ENCODE results near the gene NTMT1.

NTMT1 gene

GRCh38 chr9:129637673-129638439, 11.9 kb downstream of the NTMT1 start:
- no peak for DNase-seq

GRCh38 chr9:129639034-129639630, 13.2 kb downstream of the NTMT1 start:
- DNase-seq = no peak

GRCh38 chr9:129639756-129640085, 13.8 kb downstream of the NTMT1 start:
- no peak for DNase-seq

GRCh38 chr9:129640086-129640870, 14.3 kb downstream of the NTMT1 start:
- no peak for DNase-seq

- no peak for DNase-seq
Measured at GRCh38 chr9:129640871-129641749, 15.1 kb downstream of the NTMT1 start.

GRCh38 chr9:129641750-129642585, 16.0 kb downstream of the NTMT1 start, which contains the start of gene ASB6:
Gene ASB6 (minus strand): TSS chr9:129642151. CDS start chr9:129641999, 152 bp downstream.
- DNase-seq = peak; percentile 98

- no peak for DNase-seq
Measured at GRCh38 chr9:129643706-129644105, 17.7 kb downstream of the NTMT1 start.

- DNase-seq = no peak
Measured at GRCh38 chr9:129644365-129644764, 18.4 kb downstream of the NTMT1 start.

- no peak for DNase-seq
Measured at GRCh38 chr9:129644902-129645301, 18.9 kb downstream of the NTMT1 start.

- DNase-seq = no peak
Measured at GRCh38 chr9:129646252-129646651, 20.3 kb downstream of the NTMT1 start.

GRCh38 chr9:129646654-129647053, 20.7 kb downstream of the NTMT1 start:
- DNase-seq = no peak

- no peak for DNase-seq
Measured at GRCh38 chr9:129647635-129648034, 21.7 kb downstream of the NTMT1 start.

- DNase-seq = no peak
Measured at GRCh38 chr9:129648092-129648763, 22.3 kb downstream of the NTMT1 start.

GRCh38 chr9:129648764-129649115, 22.8 kb downstream of the NTMT1 start:
- DNase-seq = no peak

GRCh38 chr9:129649726-129650679, 24.0 kb downstream of the NTMT1 start:
- DNase-seq = no peak

- DNase-seq = no peak
Measured at GRCh38 chr9:129650680-129651235, 24.8 kb downstream of the NTMT1 start.

- DNase-seq = no peak
Measured at GRCh38 chr9:129653823-129654553, 28.0 kb downstream of the NTMT1 start.

- no peak for DNase-seq
Measured at GRCh38 chr9:129654554-129655040, 28.6 kb downstream of the NTMT1 start.

GRCh38 chr9:129655154-129655553, 29.2 kb downstream of the NTMT1 start:
- DNase-seq = no peak

All from OCI-M1 (cell line).